Gastrocnemius medialis (tissue), 4 donors: ENCODE data around the gene BEAN1. TPM values are rescaled to one million over a fixed set of nuclear protein-coding genes. Genes with fewer than 3 reads are reported as not detected.

Experiments used
- ATAC-seq, 2 donors: fragments of 150-250 bp; one replicate each; pipeline ENCODE4 v1.9.1; 2016
- DNase-seq, 2 donors: peaks; one replicate each; pipeline ENCODE4 v3.0.0-alpha.2; 2019
- H3K27ac ChIP-seq, 4 donors: fragments of 200-600 bp; sonication (generic); 1 replicate in 1 of 4; 2 replicates in 3 of 4; pipeline ENCODE4 v1.5.1; 2016 to 2018; ENCODE audit warnings: mild to moderate bottlenecking in 2 of 4, moderate library complexity in 1 of 4
- H3K27me3 ChIP-seq, 3 donors: fragments of 200-600 bp; sonication (generic) in 2 of 3; 1 replicate in 1 of 3; 2 replicates in 2 of 3; pipeline versions ENCODE4 v1.5.1 to v1.6.0; 2016 to 2019; ENCODE audit warnings: mild to moderate bottlenecking in 1 of 3, moderate library complexity in 1 of 3
- H3K36me3 ChIP-seq, 2 donors: fragments of 200-600 bp; sonication (generic) in 1 of 2; one replicate each; pipeline ENCODE4 v1.5.1; 2017 to 2018
- H3K4me1 ChIP-seq, 2 donors: fragments of 200-600 bp; sonication (generic) in 1 of 2; one replicate each; pipeline ENCODE4 v1.5.1; 2016 to 2017; ENCODE audit warnings: mild to moderate bottlenecking in 2 of 2
- H3K4me3 ChIP-seq, 4 donors: fragments of 200-600 bp; sonication (generic) in 3 of 4; 1 replicate in 1 of 4; 2 replicates in 3 of 4; pipeline ENCODE4 v1.5.1; 2016 to 2019; ENCODE audit warnings: mild to moderate bottlenecking in 2 of 4
- H3K9me3 ChIP-seq, 3 donors: fragments of 200-600 bp; sonication (generic) in 2 of 3; 1 replicate in 1 of 3; 2 replicates in 2 of 3; pipeline ENCODE4 v1.5.1; 2016 to 2019
- CTCF ChIP-seq, 5 experiments: fragments of 450-650 bp in 3 of 5; fragments of 200-600 bp in 2 of 5; sonication (generic) in 2 of 5; IDR thresholded peaks in 4 of 5; conservative IDR thresholded peaks in 1 of 5; 1 replicate in 4 of 5; 2 replicates in 1 of 5; pipeline ENCODE4 v1.5.1; 2016 to 2019; ENCODE audit warnings: antibody characterized with exemption in 5 of 5, mild to moderate bottlenecking in 3 of 5, moderate library complexity in 3 of 5
- POLR2A ChIP-seq, 2 donors: fragments of 450-650 bp; IDR thresholded peaks; one replicate each; pipeline ENCODE4 v1.6.1; 2017; ENCODE audit warnings: antibody characterized with exemption in 2 of 2, mild to moderate bottlenecking in 2 of 2, moderate library complexity in 2 of 2
- in situ Hi-C, 4 donors: fragments of 200-750 bp; cut with MboI; loops; one replicate each; pipeline versions ENCODE4 v1.15.0 to v1.8.0; 2017; ENCODE audit warnings: low sequenced_read_pairs in 4 of 4
- intact Hi-C: fragments of 100-400 bp; cut with DNase I; formaldehyde crosslinking; loops from one replicate; pipeline ENCODE4 v1.15.1; 2023; ENCODE audit warnings: low total_unique reads
- total RNA-seq, 4 donors: library from RNA; depleted of rRNA; stranded (reverse); fragments of >200 nt; gene quantifications; one replicate each; pipeline versions ENCODE4 v1.1.0 to v1.2.3, GENCODE V29; 2016

The BEAN1 gene
- total RNA-seq, 4 donors from 2014 or later = not detected

GRCh38 chr16:66437391-66437945 lies 10.4 kb downstream of the BEAN1 start:
- Histone ChIP-seq H3K4me3 (no peak overlapping the region), H3K36me3 (no peaks in the 10 kb centered on the region), H3K27me3 (peaks cover 0 to 7% (median 0%) of the 10 kb centered on the region in 3 donors), H3K27ac (no peak overlapping the region), H3K9me3 (no peaks in the 10 kb centered on the region), H3K4me1 (no peaks in the 10 kb centered on the region)
- in situ Hi-C loops (no loop called here), intact Hi-C loops (no loop called here)
- TF ChIP-seq POLR2A (IDR thresholded peaks at IDR 0.05) = no peak
- TF ChIP-seq CTCF (IDR thresholded peaks at IDR 0.05 in 4 of 5, conservative IDR thresholded peaks at IDR 0.05 in 1 of 5) = no peak
- ATAC-seq = no peak
- no peak for DNase-seq

- H3K27ac ChIP-seq = no peak overlapping the region
- H3K4me3 ChIP-seq = no peak overlapping the region
- H3K36me3 ChIP-seq = no peaks in the 10 kb centered on the region
- in situ Hi-C loops = no loop called here
- no peak for TF ChIP-seq CTCF (IDR thresholded peaks at IDR 0.05 in 4 of 5, conservative IDR thresholded peaks at IDR 0.05 in 1 of 5)
- TF ChIP-seq POLR2A (IDR thresholded peaks at IDR 0.05) = no peak
- ATAC-seq (no peak), DNase-seq (no peak)
- no peaks in the 10 kb centered on the region for H3K4me1 ChIP-seq
- intact Hi-C loops = no loop called here
- H3K27me3 ChIP-seq = peaks cover 0 to 4% (median 0%) of the 10 kb centered on the region in 3 donors
- no peaks in the 10 kb centered on the region for H3K9me3 ChIP-seq
These were observed 11.4 kb downstream of the BEAN1 start for GRCh38 chr16:66438536-66438935.

GRCh38 chr16:66439051-66439730 lies 12.1 kb downstream of the BEAN1 start:
- DNase-seq (no peak), ATAC-seq (no peak)
- peaks cover 0 to 2% (median 0%) of the 10 kb centered on the region in 3 donors for H3K27me3 ChIP-seq
- H3K27ac ChIP-seq = no peak overlapping the region
- no peaks in the 10 kb centered on the region for H3K9me3 ChIP-seq
- intact Hi-C loops (no loop called here), in situ Hi-C loops (no loop called here)
- H3K4me3 ChIP-seq = no peak overlapping the region
- H3K36me3 ChIP-seq = no peaks in the 10 kb centered on the region
- H3K4me1 ChIP-seq = no peaks in the 10 kb centered on the region
- no peak for TF ChIP-seq CTCF (IDR thresholded peaks at IDR 0.05 in 4 of 5, conservative IDR thresholded peaks at IDR 0.05 in 1 of 5)
- TF ChIP-seq POLR2A (IDR thresholded peaks at IDR 0.05) = no peak

GRCh38 chr16:66440271-66440802 lies 13.2 kb downstream of the BEAN1 start:
- in situ Hi-C loops = no loop called here
- TF ChIP-seq CTCF (IDR thresholded peaks at IDR 0.05 in 4 of 5, conservative IDR thresholded peaks at IDR 0.05 in 1 of 5) (no peak), POLR2A (IDR thresholded peaks at IDR 0.05) (no peak)
- H3K9me3 ChIP-seq = no peaks in the 10 kb centered on the region
- intact Hi-C loops = no loop called here
- no peak overlapping the region for H3K4me3 ChIP-seq
- H3K27ac ChIP-seq = no peak overlapping the region
- H3K27me3 ChIP-seq = no peaks in the 10 kb centered on the region
- ATAC-seq (no peak), DNase-seq (no peak)
- no peaks in the 10 kb centered on the region for H3K4me1 ChIP-seq
- H3K36me3 ChIP-seq = no peaks in the 10 kb centered on the region
